Activated B cell treated with CpG ODN at 0.5 μM for 24 hours (primary cell): ENCODE results near the gene CXXC5. TPM values are rescaled to one million over a fixed set of nuclear protein-coding genes. Genes with fewer than 3 reads are reported as not detected.
"Not testable (repeated sequence)": the region's sequence is repeated elsewhere in the genome, so short reads cannot be mapped to it uniquely, and the experiment has no call there.

Experiments used
- ATAC-seq: fragments of 200-7000 bp; cut with Tn5 transposase; one replicate; pipeline ENCODE4 v1.10.0; 2021; ENCODE audit warnings: low read depth, mild to moderate bottlenecking, moderate library complexity
- CTCF ChIA-PET: fragments of 350-600 bp; sonication (Branson Sonifier 250); formaldehyde crosslinking; loops from one replicate; lab custom pipeline; 2021; ENCODE audit warnings: antibody characterized with exemption; lab: Charles Lee
- POLR2A ChIA-PET: fragments of 350-600 bp; sonication (Branson Sonifier 250); formaldehyde crosslinking; loops from one replicate; lab custom pipeline; 2021; ENCODE audit warnings: antibody characterized with exemption; lab: Charles Lee
- DNase-seq: peaks from one replicate; pipeline ENCODE4 v3.0.0; 2022
- H3K27ac Mint-ChIP-seq: one replicate; pipeline ENCODE4 v1.8.0; 2020; ENCODE audit warnings: mixed read lengths
- H3K27me3 Mint-ChIP-seq: one replicate; pipeline ENCODE4 v1.8.0; 2021; ENCODE audit warnings: mixed read lengths
- H3K36me3 Mint-ChIP-seq: one replicate; pipeline ENCODE4 v1.8.0; 2021; ENCODE audit warnings: low read depth, mixed read lengths
- H3K4me1 Mint-ChIP-seq: one replicate; pipeline ENCODE4 v1.8.0; 2021; ENCODE audit warnings: mixed read lengths
- H3K4me3 Mint-ChIP-seq: one replicate; pipeline ENCODE4 v1.8.0; 2020; ENCODE audit warnings: mild to moderate bottlenecking, mixed read lengths
- H3K9me3 Mint-ChIP-seq: one replicate; pipeline ENCODE4 v1.8.0; 2020; ENCODE audit warnings: mixed read lengths
- CTCF ChIP-seq: fragments of 200-600 bp; IDR thresholded peaks from one replicate; pipeline ENCODE4 v1.8.0; 2022; ENCODE audit warnings: antibody characterized with exemption, mild to moderate bottlenecking
- intact Hi-C: fragments of 100-400 bp; cut with micrococcal nuclease; formaldehyde crosslinking; loops from one replicate; pipeline ENCODE4 v1.15.1; 2024
- total RNA-seq: library from RNA; stranded (reverse); gene quantifications from 2 replicates; pipeline ENCODE4 v1.2.3, GENCODE V29; 2022

The CXXC5 gene
- total RNA-seq: 94.9 and 115 TPM in 2 replicates

DNA sequence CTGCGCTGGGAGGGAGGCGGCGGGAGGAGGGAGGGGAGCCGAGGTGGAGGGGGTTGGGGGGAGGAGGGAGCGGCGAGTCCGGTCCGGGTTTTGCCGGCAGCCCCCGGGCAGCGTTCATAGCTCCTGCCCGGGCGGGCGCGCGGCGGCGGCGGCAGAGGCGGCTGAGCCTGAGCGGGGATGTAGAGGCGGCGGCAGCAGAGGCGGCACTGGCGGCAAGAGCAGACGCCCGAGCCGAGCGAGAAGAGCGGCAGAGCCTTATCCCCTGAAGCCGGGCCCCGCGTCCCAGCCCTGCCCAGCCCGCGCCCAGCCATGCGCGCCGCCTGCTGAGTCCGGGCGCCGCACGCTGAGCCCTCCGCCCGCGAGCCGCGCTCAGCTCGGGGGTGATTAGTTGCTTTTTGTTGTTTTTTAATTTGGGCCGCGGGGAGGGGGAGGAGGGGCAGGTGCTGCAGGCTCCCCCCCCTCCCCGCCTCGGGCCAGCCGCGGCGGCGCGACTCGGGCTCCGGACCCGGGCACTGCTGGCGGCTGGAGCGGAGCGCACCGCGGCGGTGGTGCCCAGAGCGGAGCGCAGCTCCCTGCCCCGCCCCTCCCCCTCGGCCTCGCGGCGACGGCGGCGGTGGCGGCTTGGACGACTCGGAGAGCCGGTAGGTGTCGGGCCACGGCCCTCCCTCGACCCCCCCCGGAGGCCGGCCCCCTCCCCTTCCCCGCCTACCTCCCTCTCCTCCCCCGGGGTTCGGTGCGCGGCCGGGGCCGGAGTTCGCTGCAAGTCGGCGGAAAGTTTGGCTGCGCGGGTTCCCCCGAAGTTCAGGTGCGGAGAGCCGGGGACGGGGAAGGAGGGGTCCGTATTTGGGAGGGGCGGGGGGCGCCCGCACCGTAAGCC lies at the start of gene CXXC5:
Gene CXXC5, plus strand, starts transcription at position 145 of the 877 bp plus-strand sequence. CDS start 32,175 bp downstream, outside the sequence.
- intact Hi-C loops: loop anchor here (1.0 to 2.0 kb wide), 5 partner anchors 11 to 117 kb away; no protein-coding TSS in a partner anchor
- ChIA-PET CTCF (interaction anchor here (1.0 to 9.8 kb wide), 8 partner anchors 12 to 116 kb away, joined by 3 to 169 read pairs (median 4); partner anchors contain the start of gene UBE2D2), POLR2A (interaction anchor here (0.6 to 16.5 kb wide), 19 partner anchors 12 to 451 kb away, joined by 3 to 772 read pairs (median 5); partner anchors contain the start of gene UBE2D2)
- peaks cover 13% of the 10 kb centered on the region for H3K36me3 Mint-ChIP-seq
- no peaks in the 10 kb centered on the region for H3K27me3 Mint-ChIP-seq
- H3K27ac Mint-ChIP-seq: peak within 1 kb of the TSS; percentile 94
- H3K4me1 Mint-ChIP-seq: peaks cover 73% of the 10 kb centered on the region
- ATAC-seq (peak; percentile 28), DNase-seq (peak; percentile 78)
- H3K9me3 Mint-ChIP-seq: no peaks in the 10 kb centered on the region
- TF ChIP-seq CTCF: no peak
- H3K4me3 Mint-ChIP-seq: peak within 1 kb of the TSS; percentile 98

DNA sequence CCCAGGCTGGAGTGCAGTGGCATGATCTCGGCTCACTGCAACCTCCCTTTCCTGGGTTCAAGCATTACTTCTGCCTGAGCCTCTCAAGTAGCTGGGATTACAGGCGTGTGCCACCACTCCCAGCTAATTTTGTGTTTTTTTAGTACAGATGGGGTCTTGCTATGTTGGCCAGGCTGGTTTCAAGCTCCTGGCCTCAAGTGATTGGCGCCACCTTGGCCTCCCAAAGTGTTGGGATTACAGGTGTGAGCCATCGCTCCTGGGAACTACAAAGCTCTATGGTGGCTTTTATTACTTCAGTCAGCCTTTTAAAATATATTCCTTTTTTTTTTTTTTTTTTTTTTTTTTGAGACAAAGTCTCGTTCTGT lies 49.6 kb upstream of the CXXC5 start:
- ATAC-seq, intact Hi-C loops, H3K27ac Mint-ChIP-seq, DNase-seq, H3K9me3 Mint-ChIP-seq, H3K4me3 Mint-ChIP-seq, H3K27me3 Mint-ChIP-seq: not testable (repeated sequence)
- ChIA-PET POLR2A (interaction anchor here (0.5 to 0.6 kb wide), 3 partner anchors 10 to 50 kb away, joined by 3 to 4 read pairs (median 3); no protein-coding TSS in a partner anchor), CTCF (interaction anchor here (1.2 kb wide), 1 partner anchor 29 kb away, joined by 4 read pairs; no protein-coding TSS in a partner anchor)
- Mint-ChIP-seq H3K36me3 (peaks cover 37% of the 10 kb centered on the region), H3K4me1 (peaks cover 38% of the 10 kb centered on the region)

DNA sequence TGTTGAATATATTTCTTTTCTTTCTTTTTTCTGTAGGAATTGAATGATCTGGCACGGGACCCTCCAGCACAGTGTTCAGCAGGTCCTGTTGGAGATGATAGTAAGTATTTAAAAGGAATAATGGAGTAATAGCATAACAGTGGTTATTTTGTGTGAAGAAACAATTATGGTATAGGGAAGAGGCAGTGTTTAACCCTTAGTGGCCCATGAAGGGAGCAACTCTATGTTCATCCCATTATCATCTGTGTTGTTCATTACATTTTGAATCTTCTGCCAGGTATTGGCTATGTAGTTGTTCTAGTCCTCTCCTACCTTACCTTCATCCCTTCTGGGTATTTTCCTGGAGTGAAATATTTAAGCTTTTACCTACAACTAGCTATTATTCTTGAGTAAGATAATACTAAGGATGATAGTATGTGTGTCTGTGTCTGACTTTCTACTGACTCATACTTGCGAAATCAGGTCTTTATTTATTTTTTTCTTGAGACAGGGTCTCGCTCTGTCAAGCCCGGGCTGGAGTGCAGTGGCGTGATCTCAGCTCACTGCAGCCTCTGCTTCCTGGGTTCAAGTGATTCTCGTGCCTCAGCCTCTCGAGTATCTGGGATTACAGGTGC lies 47.7 kb upstream of the CXXC5 start:
- Mint-ChIP-seq H3K9me3 (no peaks in the 10 kb centered on the region), H3K27me3 (no peaks in the 10 kb centered on the region), H3K36me3 (peaks cover 46% of the 10 kb centered on the region), H3K4me1 (peaks cover 32% of the 10 kb centered on the region), H3K4me3 (no peak overlapping the region), H3K27ac (no peak overlapping the region)
- CTCF ChIA-PET: interaction anchor here (1.1 kb wide), 1 partner anchor 13 kb away, joined by 3 read pairs; no protein-coding TSS in a partner anchor
- DNase-seq (no peak), ATAC-seq (no peak)
- no peak for TF ChIP-seq CTCF
- intact Hi-C loops: no loop called here
- POLR2A ChIA-PET: no interaction called here

DNA sequence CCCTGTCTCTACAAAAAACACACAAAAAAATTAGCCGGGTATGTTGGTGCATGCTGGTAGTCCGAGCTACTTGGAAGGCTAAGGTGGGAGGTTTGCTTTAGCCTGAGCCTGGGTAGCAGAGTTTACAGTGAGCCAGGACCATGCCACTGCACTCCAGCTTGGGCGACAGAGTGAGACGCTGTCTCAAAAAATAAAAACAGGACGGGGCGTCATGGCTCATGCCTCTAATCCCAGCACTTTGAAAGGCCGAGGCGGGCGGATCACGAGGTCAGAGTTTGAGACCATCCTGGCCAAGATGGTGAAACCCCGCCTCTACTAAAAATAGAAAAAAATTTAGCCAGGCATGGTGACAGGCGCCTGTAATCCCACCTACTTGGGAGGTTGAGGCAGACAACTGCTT lies 46.7 kb upstream of the CXXC5 start:
- H3K9me3 Mint-ChIP-seq: no peaks in the 10 kb centered on the region
- no peak overlapping the region for H3K4me3 Mint-ChIP-seq
- peaks cover 55% of the 10 kb centered on the region for H3K36me3 Mint-ChIP-seq
- intact Hi-C loops: no loop called here
- no peaks in the 10 kb centered on the region for H3K27me3 Mint-ChIP-seq
- peaks cover 41% of the 10 kb centered on the region for H3K4me1 Mint-ChIP-seq
- no peak for DNase-seq
- H3K27ac Mint-ChIP-seq: no peak overlapping the region
- TF ChIP-seq CTCF: no peak
- ATAC-seq: no peak
- POLR2A ChIA-PET: no interaction called here
- CTCF ChIA-PET: no interaction called here

DNA sequence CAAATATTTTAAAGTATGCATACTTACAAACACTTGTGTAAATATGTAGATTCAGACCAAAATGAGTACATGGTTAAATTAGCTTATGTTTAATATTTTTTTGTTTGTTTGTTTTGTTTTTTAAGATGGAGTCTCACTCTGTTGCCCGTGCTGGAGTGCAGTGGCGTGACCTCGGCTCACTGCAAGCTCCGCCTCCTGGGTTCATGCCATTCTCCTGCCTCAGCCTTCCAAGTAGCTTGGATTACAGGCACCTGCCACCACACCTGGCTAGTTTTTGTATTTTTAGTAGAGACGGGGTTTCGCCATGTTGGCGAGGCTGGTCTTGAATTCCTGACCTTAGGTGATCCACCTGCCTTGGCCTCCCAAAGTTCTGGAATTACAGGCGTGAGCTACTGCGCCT lies 46.2 kb upstream of the CXXC5 start:
- POLR2A ChIA-PET, CTCF ChIA-PET, ATAC-seq, H3K9me3 Mint-ChIP-seq, DNase-seq, H3K4me3 Mint-ChIP-seq, H3K27ac Mint-ChIP-seq, H3K27me3 Mint-ChIP-seq, intact Hi-C loops: not testable (repeated sequence)
- peaks cover 46% of the 10 kb centered on the region for H3K4me1 Mint-ChIP-seq
- peaks cover 60% of the 10 kb centered on the region for H3K36me3 Mint-ChIP-seq
